Thyroid gland (tissue), 4 donors: ENCODE data around the gene MCAT.

Source experiments
- POLR2A ChIP-seq, 2 donors: fragments of 450-650 bp; IDR thresholded peaks; one replicate each; pipeline ENCODE4 v1.6.1; 2017; ENCODE audit warnings: antibody characterized with exemption in 2 of 2, mild to moderate bottlenecking in 2 of 2, moderate library complexity in 1 of 2
- TF ChIP-seq, protein P1 (sequence below), 6 experiments: fragments of 200-600 bp in 3 of 6; fragments of 450-650 bp in 3 of 6; sonication (generic) in 3 of 6; IDR thresholded peaks; one replicate each; pipeline ENCODE4 v1.5.1; 2016 to 2019; ENCODE audit warnings: antibody characterized with exemption in 6 of 6, mild to moderate bottlenecking in 2 of 6, inconsistent platforms in 1 of 6, moderate library complexity in 1 of 6

DNA sequence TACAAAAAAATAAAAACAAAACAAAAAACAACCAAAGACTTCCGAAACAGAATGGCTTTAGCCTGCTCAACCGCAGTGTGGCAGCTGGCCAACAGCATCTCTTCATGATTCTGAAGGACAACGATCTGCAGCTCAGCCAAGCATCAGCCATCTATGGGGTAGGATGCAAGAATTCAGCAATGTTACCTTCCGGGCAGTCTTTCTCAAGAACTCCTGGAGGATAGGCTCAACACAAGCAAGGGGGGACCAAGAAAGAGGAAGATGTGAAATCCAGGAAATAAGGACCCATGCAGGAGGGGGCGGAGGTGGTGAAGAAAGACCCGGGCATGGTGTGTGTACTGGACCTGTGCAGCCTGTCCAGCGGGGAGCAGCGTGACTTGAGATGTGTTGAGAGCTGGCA is 4.6 kb upstream of the MCAT start:
- no peak for TF ChIP-seq POLR2A (IDR thresholded peaks at IDR 0.05)
- TF ChIP-seq, protein P1, sequence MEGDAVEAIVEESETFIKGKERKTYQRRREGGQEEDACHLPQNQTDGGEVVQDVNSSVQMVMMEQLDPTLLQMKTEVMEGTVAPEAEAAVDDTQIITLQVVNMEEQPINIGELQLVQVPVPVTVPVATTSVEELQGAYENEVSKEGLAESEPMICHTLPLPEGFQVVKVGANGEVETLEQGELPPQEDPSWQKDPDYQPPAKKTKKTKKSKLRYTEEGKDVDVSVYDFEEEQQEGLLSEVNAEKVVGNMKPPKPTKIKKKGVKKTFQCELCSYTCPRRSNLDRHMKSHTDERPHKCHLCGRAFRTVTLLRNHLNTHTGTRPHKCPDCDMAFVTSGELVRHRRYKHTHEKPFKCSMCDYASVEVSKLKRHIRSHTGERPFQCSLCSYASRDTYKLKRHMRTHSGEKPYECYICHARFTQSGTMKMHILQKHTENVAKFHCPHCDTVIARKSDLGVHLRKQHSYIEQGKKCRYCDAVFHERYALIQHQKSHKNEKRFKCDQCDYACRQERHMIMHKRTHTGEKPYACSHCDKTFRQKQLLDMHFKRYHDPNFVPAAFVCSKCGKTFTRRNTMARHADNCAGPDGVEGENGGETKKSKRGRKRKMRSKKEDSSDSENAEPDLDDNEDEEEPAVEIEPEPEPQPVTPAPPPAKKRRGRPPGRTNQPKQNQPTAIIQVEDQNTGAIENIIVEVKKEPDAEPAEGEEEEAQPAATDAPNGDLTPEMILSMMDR (IDR thresholded peaks at IDR 0.05): no peak
